Keratinocyte (primary cell): ENCODE data around the gene FBXO41. TPM values are rescaled to one million over a fixed set of nuclear protein-coding genes. Genes with fewer than 3 reads are reported as not detected.

Experiments
- DNase-seq: peaks from one replicate; pipeline ENCODE4 v3.0.0-alpha.2; 2011; ENCODE audit warnings: low read depth, missing footprints, low spot score
- FAIRE-seq: peaks from 2 replicates; lab custom pipeline; 2011; peaks lifted over from hg19 to GRCh38; lab: Jason Lieb, UNC
- H2AFZ ChIP-seq: 2 replicates; pipeline ENCODE4 v1.6.0; 2012; ENCODE audit warnings: low read length, control low read depth, inconsistent platforms; ENCODE audit not compliant: control insufficient read depth
- H3K27ac ChIP-seq: 2 replicates; pipeline ENCODE4 v1.5.1; 2011; ENCODE audit warnings: low read length; ENCODE audit not compliant: control insufficient read depth, insufficient read depth
- H3K27me3 ChIP-seq: 3 replicates; pipeline ENCODE4 v1.6.0; 2011; ENCODE audit warnings: low read length; ENCODE audit not compliant: control insufficient read depth, insufficient read depth; ENCODE audit errors: extremely low read depth
- H3K36me3 ChIP-seq, 2 experiments: 2 replicates in 1 of 2; 3 replicates in 1 of 2; pipeline ENCODE4 v1.5.1; 2011; ENCODE audit warnings: low read length in 2 of 2, mild to moderate bottlenecking in 1 of 2; ENCODE audit not compliant: control insufficient read depth in 2 of 2, insufficient read depth in 2 of 2; ENCODE audit errors: extremely low read depth in 1 of 2
- H3K4me1 ChIP-seq: 3 replicates; pipeline ENCODE4 v1.5.1; 2011; ENCODE audit warnings: low read length; ENCODE audit not compliant: control insufficient read depth, insufficient read depth; ENCODE audit errors: extremely low read depth
- H3K4me2 ChIP-seq: 3 replicates; pipeline ENCODE4 v1.6.0; 2011; ENCODE audit warnings: low read depth, low read length; ENCODE audit not compliant: control insufficient read depth, insufficient read depth; ENCODE audit errors: extremely low read depth
- H3K4me3 ChIP-seq, 3 experiments: fragments of 200-600 bp in 1 of 3; sonication (generic) in 1 of 3; 2 replicates in 2 of 3; 3 replicates in 1 of 3; pipeline ENCODE4 v1.5.1; 2011 to 2016; ENCODE audit warnings: low read length in 3 of 3, mild to moderate bottlenecking in 3 of 3, control low read depth in 2 of 3, inconsistent platforms in 1 of 3, low read depth in 1 of 3, mixed read lengths in 1 of 3, mixed run types in 1 of 3, moderate library complexity in 1 of 3; ENCODE audit not compliant: control insufficient read depth in 2 of 3, insufficient read depth in 2 of 3; ENCODE audit errors: extremely low read depth in 1 of 3
- H3K79me2 ChIP-seq: 2 replicates; pipeline ENCODE4 v1.6.0; 2012; ENCODE audit warnings: low read length; ENCODE audit not compliant: control insufficient read depth, insufficient read depth
- H3K9ac ChIP-seq: 3 replicates; pipeline ENCODE4 v1.6.0; 2011; ENCODE audit warnings: low read length; ENCODE audit not compliant: control insufficient read depth, insufficient read depth; ENCODE audit errors: extremely low read depth
- H3K9me1 ChIP-seq: 3 replicates; pipeline ENCODE4 v1.6.0; 2011; ENCODE audit warnings: low read length; ENCODE audit not compliant: control insufficient read depth, insufficient read depth; ENCODE audit errors: extremely low read depth
- H3K9me3 ChIP-seq: 2 replicates; pipeline ENCODE4 v1.5.1; 2012; ENCODE audit warnings: low read depth, low read length; ENCODE audit not compliant: control insufficient read depth
- H4K20me1 ChIP-seq: 3 replicates; pipeline ENCODE4 v1.6.0; 2011; ENCODE audit warnings: low read length; ENCODE audit not compliant: control insufficient read depth, insufficient read depth; ENCODE audit errors: extremely low read depth
- CTCF ChIP-seq, 3 experiments: IDR thresholded peaks in 1 of 3; conservative IDR thresholded peaks in 1 of 3; optimal IDR thresholded peaks in 1 of 3; 2 replicates in 2 of 3; 3 replicates in 1 of 3; pipeline versions ENCODE3 to v1.5.1; 2011; ENCODE audit warnings: low read length in 3 of 3, mild to moderate bottlenecking in 3 of 3, moderate library complexity in 2 of 3, control low read depth in 1 of 3, inconsistent platforms in 1 of 3; ENCODE audit not compliant: insufficient read depth in 2 of 3; ENCODE audit errors: extremely low read depth in 1 of 3
- EZH2 ChIP-seq: IDR thresholded peaks from one replicate; pipeline ENCODE4 v1.6.1; 2012; ENCODE audit warnings: inconsistent platforms, mild to moderate bottlenecking, low read length, moderate library complexity
- dilution Hi-C: fragments of 300-500 bp; cut with MboI; formaldehyde crosslinking; loops from one replicate; pipeline ENCODE4 v1.7.0; 2020; ENCODE audit warnings: low sequenced_read_pairs; ENCODE audit not compliant: extremely low pct_ligation_motif_present
- polyA plus RNA-seq, 5 experiments: library from polyadenylated mRNA; depleted of rRNA in 3 of 5; stranded (reverse) in 3 of 5; stranded (forward) in 1 of 5; unstranded in 1 of 5; fragments of >200 nt; gene quantifications; 1 replicate in 1 of 5; 2 replicates in 3 of 5; 3 replicates in 1 of 5; pipeline versions ENCODE4 v1.2.1 to v1.2.3, GENCODE V29; 2011 to 2012; ENCODE audit warnings: missing spikeins in 2 of 5, low read depth in 1 of 5, low replicate concordance in 1 of 5

Gene FBXO41
- polyA plus RNA-seq, 1 donor (not counting 4 experiments of a cell fraction or from before 2014, with no cell fraction given): 4.1 TPM

GRCh38 chr2:73228631-73229030 is 55.6 kb downstream of the FBXO41 start:
- Histone ChIP-seq H3K9ac (no peak overlapping the region), H3K36me3 (peaks cover 7 to 8% of the 10 kb centered on the region in 2 experiments), H2AFZ (no peak overlapping the region), H3K79me2 (no peaks in the 10 kb centered on the region), H4K20me1 (no peaks in the 10 kb centered on the region), H3K4me1 (peaks cover 7% of the 10 kb centered on the region), H3K4me3 (no peak overlapping the region), H3K9me3 (no peaks in the 10 kb centered on the region), H3K27ac (no peak overlapping the region), H3K9me1 (no peaks in the 10 kb centered on the region), H3K27me3 (no peaks in the 10 kb centered on the region), H3K4me2 (no peak overlapping the region)
- no peak for TF ChIP-seq EZH2
- TF ChIP-seq CTCF (optimal IDR thresholded peaks at IDR 0.05 in 1 of 3, IDR thresholded peaks at IDR 0.05 in 1 of 3, conservative IDR thresholded peaks at IDR 0.05 in 1 of 3; ENCODE audit: extremely low read depth in 1 of 3, insufficient read depth in 2 of 3, low read length in 3 of 3): no peak
- DNase-seq (no peak), FAIRE-seq (no peak)
- dilution Hi-C loops: no loop called here

- FAIRE-seq (no peak), DNase-seq (no peak)
- Histone ChIP-seq H3K9me1 (no peaks in the 10 kb centered on the region), H4K20me1 (no peaks in the 10 kb centered on the region), H3K36me3 (peaks cover 16% of the 10 kb centered on the region in 2 experiments), H3K27ac (no peak overlapping the region), H3K27me3 (no peaks in the 10 kb centered on the region), H3K4me1 (no peaks in the 10 kb centered on the region), H2AFZ (no peak overlapping the region), H3K4me2 (no peak overlapping the region), H3K4me3 (no peak overlapping the region), H3K9me3 (no peaks in the 10 kb centered on the region), H3K79me2 (no peaks in the 10 kb centered on the region), H3K9ac (no peak overlapping the region)
- dilution Hi-C loops: no loop called here
- TF ChIP-seq EZH2 (no peak), CTCF (optimal IDR thresholded peaks at IDR 0.05 in 1 of 3, IDR thresholded peaks at IDR 0.05 in 1 of 3, conservative IDR thresholded peaks at IDR 0.05 in 1 of 3; ENCODE audit: extremely low read depth in 1 of 3, insufficient read depth in 2 of 3, low read length in 3 of 3) (no peak)
Observed at GRCh38 chr2:73227086-73227485, 57.2 kb downstream of the FBXO41 start.
